BE2C (cell line): ENCODE results near the gene TFEB.

Source experiments
- DNase-seq: peaks from one replicate; pipeline ENCODE4 v3.0.0-alpha.2; 2020
- H3K27me3 ChIP-seq: fragments of 250-450 bp; sonication (Bioruptor Pico); 2 replicates; pipeline ENCODE4 v1.5.1; 2020; ENCODE audit warnings: mild to moderate bottlenecking
- H3K36me3 ChIP-seq: fragments of 250-450 bp; sonication (Bioruptor Pico); 2 replicates; pipeline ENCODE4 v1.5.1; 2020; ENCODE audit warnings: mild to moderate bottlenecking
- H3K4me1 ChIP-seq: fragments of 250-450 bp; sonication (Bioruptor Pico); 2 replicates; pipeline ENCODE4 v1.5.1; 2020
- H3K4me3 ChIP-seq: 2 replicates; pipeline ENCODE4 v1.5.1; 2011; ENCODE audit warnings: low read depth, low read length
- H3K9me3 ChIP-seq: fragments of 250-450 bp; sonication (Bioruptor Pico); 2 replicates; pipeline ENCODE4 v1.5.1; 2020
- TF ChIP-seq, protein P1 (sequence below): IDR thresholded peaks from 2 replicates; pipeline ENCODE4 v1.5.1; 2012; ENCODE audit warnings: mild to moderate bottlenecking, low read depth, low read length

TFEB gene

DNA sequence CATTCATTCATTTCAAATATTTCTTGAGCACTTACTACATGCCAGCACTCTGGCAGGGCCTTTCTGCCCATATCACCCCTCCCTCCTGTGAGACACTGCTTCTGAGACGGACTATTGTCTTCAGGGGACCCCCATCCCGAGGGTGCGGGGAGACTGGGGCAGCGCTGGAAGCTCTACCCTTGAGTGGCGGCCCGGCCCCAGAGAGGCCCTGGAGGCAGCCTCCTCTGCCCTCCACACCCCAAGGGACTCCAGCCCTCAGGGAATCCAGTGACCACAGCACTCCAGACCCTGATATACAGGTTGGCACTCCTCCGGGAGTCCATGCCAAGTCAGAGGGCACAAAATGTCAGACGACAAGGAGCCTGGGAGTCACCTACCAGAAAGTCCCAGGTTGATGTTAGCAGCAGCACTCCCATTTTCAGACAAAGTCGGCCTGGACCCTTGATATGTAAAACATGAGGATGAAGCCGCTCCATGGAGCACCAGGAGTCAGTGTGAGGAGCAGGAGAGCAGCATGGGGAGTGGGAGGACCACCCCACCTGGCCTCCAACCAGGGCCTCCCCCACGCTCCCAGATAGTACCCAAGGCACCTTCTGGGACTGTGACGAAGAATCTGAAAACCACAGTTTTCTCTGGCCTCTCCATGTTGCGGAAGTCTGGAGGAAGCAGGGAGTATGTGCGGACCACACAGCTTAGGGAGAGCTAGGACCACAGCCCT, 20.7 kb downstream of the TFEB start:
- Histone ChIP-seq H3K27me3 (no peaks in the 10 kb centered on the region), H3K36me3 (no peaks in the 10 kb centered on the region), H3K4me1 (no peaks in the 10 kb centered on the region; the same call in 1 of the 2 replicates), H3K4me3 (no peak overlapping the region), H3K9me3 (no peaks in the 10 kb centered on the region)
- DNase-seq, result no peak
- TF ChIP-seq, protein P1, sequence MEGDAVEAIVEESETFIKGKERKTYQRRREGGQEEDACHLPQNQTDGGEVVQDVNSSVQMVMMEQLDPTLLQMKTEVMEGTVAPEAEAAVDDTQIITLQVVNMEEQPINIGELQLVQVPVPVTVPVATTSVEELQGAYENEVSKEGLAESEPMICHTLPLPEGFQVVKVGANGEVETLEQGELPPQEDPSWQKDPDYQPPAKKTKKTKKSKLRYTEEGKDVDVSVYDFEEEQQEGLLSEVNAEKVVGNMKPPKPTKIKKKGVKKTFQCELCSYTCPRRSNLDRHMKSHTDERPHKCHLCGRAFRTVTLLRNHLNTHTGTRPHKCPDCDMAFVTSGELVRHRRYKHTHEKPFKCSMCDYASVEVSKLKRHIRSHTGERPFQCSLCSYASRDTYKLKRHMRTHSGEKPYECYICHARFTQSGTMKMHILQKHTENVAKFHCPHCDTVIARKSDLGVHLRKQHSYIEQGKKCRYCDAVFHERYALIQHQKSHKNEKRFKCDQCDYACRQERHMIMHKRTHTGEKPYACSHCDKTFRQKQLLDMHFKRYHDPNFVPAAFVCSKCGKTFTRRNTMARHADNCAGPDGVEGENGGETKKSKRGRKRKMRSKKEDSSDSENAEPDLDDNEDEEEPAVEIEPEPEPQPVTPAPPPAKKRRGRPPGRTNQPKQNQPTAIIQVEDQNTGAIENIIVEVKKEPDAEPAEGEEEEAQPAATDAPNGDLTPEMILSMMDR, result no peak

DNA sequence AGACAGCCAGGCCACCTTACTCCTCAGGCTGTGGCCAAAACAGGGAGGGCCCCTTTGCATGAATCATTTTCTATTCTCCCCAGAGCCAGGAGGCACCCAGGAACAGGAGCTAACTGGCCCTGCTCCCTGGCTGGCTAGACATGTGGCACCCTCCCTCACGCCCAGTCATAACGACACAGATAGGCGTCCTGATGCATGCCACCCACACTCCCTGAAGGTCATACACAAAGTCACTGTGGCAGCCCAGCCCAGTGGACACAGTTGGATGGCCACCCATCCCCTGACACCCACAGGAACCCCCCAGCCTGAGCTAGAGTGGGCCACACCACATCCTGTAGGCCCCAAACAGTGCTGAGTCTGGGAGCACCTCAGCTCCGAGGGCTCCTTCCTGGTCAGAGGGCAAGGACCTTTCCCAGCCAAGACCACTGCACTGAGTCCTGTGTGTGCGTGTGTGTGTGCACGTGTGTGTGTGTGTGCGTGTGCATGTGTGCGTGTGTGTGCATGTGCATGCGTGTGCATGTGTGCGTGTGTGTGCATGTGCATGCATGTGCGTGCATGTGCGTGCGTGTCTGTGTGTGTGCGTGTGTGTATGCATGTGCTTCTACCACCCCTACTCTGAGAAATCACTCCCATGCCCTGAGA, 21.6 kb downstream of the TFEB start:
- no peaks in the 10 kb centered on the region for H3K36me3 ChIP-seq
- no peak for DNase-seq
- no peaks in the 10 kb centered on the region; the same call in 1 of the 2 replicates for H3K4me1 ChIP-seq
- H3K27me3 ChIP-seq, result no peaks in the 10 kb centered on the region
- no peaks in the 10 kb centered on the region for H3K9me3 ChIP-seq
- no peak overlapping the region for H3K4me3 ChIP-seq
- TF ChIP-seq, protein P1, result no peak

DNA sequence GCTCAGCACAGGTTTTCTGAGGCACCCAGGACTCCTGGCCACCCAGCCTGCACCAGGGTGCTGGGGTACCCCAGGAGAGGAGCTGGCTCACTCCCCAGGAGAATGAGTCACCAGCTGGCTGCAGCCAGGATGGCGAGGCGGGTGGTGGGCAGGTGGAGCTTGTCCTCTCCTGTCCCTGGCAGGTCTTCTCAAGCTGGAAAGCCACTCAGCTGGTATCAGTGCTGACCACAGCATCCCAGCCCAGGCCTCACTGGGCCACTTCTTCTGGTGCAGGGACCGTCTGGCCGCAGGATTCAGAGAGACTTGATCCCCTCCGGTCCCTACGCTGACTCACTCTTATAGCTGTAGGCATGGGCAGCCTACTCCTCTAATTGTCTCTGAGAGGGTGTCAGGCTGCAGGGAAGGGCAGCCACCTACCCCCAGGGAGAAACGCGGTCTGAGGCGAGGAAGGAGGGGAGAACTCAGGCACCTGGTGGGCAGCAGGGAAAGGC, 22.2 kb downstream of the TFEB start:
- H3K36me3 ChIP-seq, result no peaks in the 10 kb centered on the region
- TF ChIP-seq, protein P1, result no peak
- no peak for DNase-seq
- no peaks in the 10 kb centered on the region for H3K27me3 ChIP-seq
- no peak overlapping the region for H3K4me3 ChIP-seq
- no peaks in the 10 kb centered on the region for H3K9me3 ChIP-seq
- no peaks in the 10 kb centered on the region; the same call in 1 of the 2 replicates for H3K4me1 ChIP-seq

DNA sequence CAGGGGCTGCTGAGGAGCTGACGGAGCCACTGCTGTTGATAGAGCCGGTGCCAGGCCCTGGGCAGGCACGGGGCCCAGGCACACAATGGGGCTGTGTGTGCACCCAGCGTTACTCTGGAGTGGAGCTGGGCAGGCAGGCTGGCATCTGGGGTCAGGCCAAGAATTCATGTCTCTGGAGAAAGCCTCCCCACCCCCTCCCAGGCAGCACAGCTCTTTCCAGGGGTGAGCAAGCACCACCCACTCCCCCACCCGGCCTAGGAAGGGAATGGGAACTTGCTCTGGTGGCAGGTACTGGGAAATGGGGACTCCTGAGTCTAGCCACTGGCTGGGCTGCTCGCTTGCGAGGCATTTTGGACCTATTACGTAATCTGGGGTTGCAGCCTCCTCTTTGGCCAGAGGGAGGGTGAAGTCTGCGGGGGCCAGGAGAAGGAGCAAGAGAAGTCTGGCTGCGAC, 22.7 kb downstream of the TFEB start:
- TF ChIP-seq, protein P1, result no peak
- no peak for DNase-seq
- H3K36me3 ChIP-seq, result no peaks in the 10 kb centered on the region
- no peaks in the 10 kb centered on the region for H3K9me3 ChIP-seq
- no peaks in the 10 kb centered on the region; the same call in 1 of the 2 replicates for H3K4me1 ChIP-seq
- H3K4me3 ChIP-seq, result no peak overlapping the region
- H3K27me3 ChIP-seq, result no peaks in the 10 kb centered on the region

DNA sequence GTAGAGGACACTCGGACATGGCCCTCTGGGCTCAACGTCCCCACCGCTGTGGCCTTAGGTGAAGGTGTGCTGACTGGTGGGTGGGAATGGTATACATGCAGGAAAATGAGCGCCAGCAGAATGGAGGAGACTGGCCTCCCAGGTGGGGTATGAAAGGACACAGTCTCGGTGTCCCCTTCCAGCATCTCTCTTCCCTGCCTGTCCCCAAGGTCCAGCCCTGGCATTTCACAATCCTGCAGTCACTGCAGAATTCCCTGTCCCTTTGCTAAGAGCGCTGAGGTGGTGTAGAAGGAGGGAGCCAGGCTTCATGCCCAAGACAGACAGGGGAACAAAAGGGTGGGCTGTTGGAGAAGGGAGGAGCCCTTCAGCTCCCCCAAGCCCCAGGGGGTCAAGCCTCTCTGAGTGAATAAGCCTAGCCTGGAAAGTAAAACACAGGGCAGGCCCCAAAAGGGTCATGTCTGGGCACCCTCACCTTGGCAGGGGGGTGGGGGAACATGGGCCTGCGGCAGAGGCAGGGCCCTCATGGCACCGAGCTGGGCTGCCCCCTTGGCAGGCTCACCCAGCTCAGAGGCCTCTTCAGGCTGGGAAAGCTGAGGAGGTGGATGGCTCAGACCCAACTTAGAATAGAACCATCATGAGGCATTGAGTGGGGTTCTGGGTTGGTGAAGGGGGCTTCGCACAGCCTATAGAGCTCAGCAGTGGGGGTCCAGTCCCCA, 23.9 kb downstream of the TFEB start:
- no peaks in the 10 kb centered on the region for H3K36me3 ChIP-seq
- peaks cover 7% of the 10 kb centered on the region for H3K4me1 ChIP-seq
- TF ChIP-seq, protein P1, result no peak
- H3K9me3 ChIP-seq, result no peaks in the 10 kb centered on the region
- no peak for DNase-seq
- H3K27me3 ChIP-seq, result no peaks in the 10 kb centered on the region
- H3K4me3 ChIP-seq, result no peak overlapping the region
